ENCODE data around the gene DOCK9. TPM values are rescaled to one million over a fixed set of nuclear protein-coding genes. Genes with fewer than 3 reads are reported as not detected.

DOCK9 gene
- total and polyA plus RNA-seq, 2 experiments from 2014 or later = 8.5 to 57.7 TPM

GRCh38 chr13:98858191-98858590, 119.7 kb downstream of the DOCK9 start:
- ATAC-seq = no peak
- Mint-ChIP-seq H3K27me3 (ENCODE audit: insufficient read depth, low read depth, poor library complexity) (peaks cover 4% of the 10 kb centered on the region), H3K4me3 (no peak overlapping the region), H3K9me3 (no peaks in the 10 kb centered on the region), H3K36me3 (ENCODE audit: low read depth) (peaks cover 8% of the 10 kb centered on the region; the same call in 2 of the 3 replicates), H3K4me1 (peaks cover 7% of the 10 kb centered on the region; the same call in 2 of the 3 replicates), H3K27ac (no peak overlapping the region)
- Histone ChIP-seq H3K9me2 (ENCODE audit: insufficient read depth) (no peaks in the 10 kb centered on the region), H3K36me3 (ENCODE audit: insufficient read depth) (no peaks in the 10 kb centered on the region), H3K79me2 (replicated peaks; ENCODE audit: insufficient read depth) (no peaks in the 10 kb centered on the region), H3K4me3 (no peak overlapping the region), H3F3A (replicated peaks; ENCODE audit: low read depth) (no peaks in the 10 kb centered on the region), H3K27ac (ENCODE audit: low read depth) (no peak overlapping the region), H4K20me1 (replicated peaks; ENCODE audit: insufficient read depth) (no peaks in the 10 kb centered on the region), H2AFZ (no peak overlapping the region), H3K27me3 (ENCODE audit: insufficient read depth) (no peaks in the 10 kb centered on the region), H3K4me2 (no peak overlapping the region), H3K4me1 (ENCODE audit: insufficient read depth) (no peaks in the 10 kb centered on the region)
- no peak for TF ChIP-seq ZNF114 (CRISPR knock-in tag; IDR thresholded peaks at IDR 0.05)
- TF ChIP-seq ZNF462 (CRISPR knock-in tag; IDR thresholded peaks at IDR 0.05) = no peak
- TF ChIP-seq ZNF331 (CRISPR knock-in tag; IDR thresholded peaks at IDR 0.05; ENCODE audit: low read depth) = no peak
- TF ChIP-seq EZH2phosphoT487 (IDR thresholded peaks at IDR 0.05; ENCODE audit: unreplicated experiment) = no peak
- DNase-seq (ENCODE audit: low spot score) = no peak

- Histone ChIP-seq H3K4me3 (no peak overlapping the region), H3K27me3 (ENCODE audit: insufficient read depth) (no peaks in the 10 kb centered on the region), H3K4me2 (no peak overlapping the region), H2AFZ (no peak overlapping the region), H4K20me1 (replicated peaks; ENCODE audit: insufficient read depth) (no peaks in the 10 kb centered on the region), H3K4me1 (ENCODE audit: insufficient read depth) (no peaks in the 10 kb centered on the region), H3K27ac (ENCODE audit: low read depth) (no peak overlapping the region), H3K79me2 (replicated peaks; ENCODE audit: insufficient read depth) (no peaks in the 10 kb centered on the region), H3F3A (replicated peaks; ENCODE audit: low read depth) (no peaks in the 10 kb centered on the region), H3K9me2 (ENCODE audit: insufficient read depth) (no peaks in the 10 kb centered on the region), H3K36me3 (ENCODE audit: insufficient read depth) (no peaks in the 10 kb centered on the region)
- H3K9me3 Mint-ChIP-seq = no peaks in the 10 kb centered on the region
- H3K27ac Mint-ChIP-seq = no peak overlapping the region
- H3K4me3 Mint-ChIP-seq = no peak overlapping the region
- no peaks in the 10 kb centered on the region for H3K36me3 Mint-ChIP-seq (ENCODE audit: low read depth)
- ATAC-seq (no peak), DNase-seq (ENCODE audit: low spot score) (no peak)
- H3K4me1 Mint-ChIP-seq = peaks cover 7% of the 10 kb centered on the region; the same call in 2 of the 3 replicates
- H3K27me3 Mint-ChIP-seq (ENCODE audit: insufficient read depth, low read depth, poor library complexity) = peaks cover 3% of the 10 kb centered on the region
- TF ChIP-seq ZNF462 (CRISPR knock-in tag; IDR thresholded peaks at IDR 0.05) (no peak), ZNF114 (CRISPR knock-in tag; IDR thresholded peaks at IDR 0.05) (no peak), EZH2 (IDR thresholded peaks at IDR 0.05; ENCODE audit: low read depth, unreplicated experiment) (no peak), EZH2phosphoT487 (IDR thresholded peaks at IDR 0.05; ENCODE audit: unreplicated experiment) (no peak)
Observed at GRCh38 chr13:98856983-98857382, 120.9 kb downstream of the DOCK9 start.
